NCI-H2196 (cell line): ENCODE measurements around the gene GOLGA8K.
"Not testable (repeated sequence)": the region's sequence is repeated elsewhere in the genome, so short reads cannot be mapped to it uniquely, and the experiment has no call there.

Source experiments
- DNase-seq: peaks from one replicate; lab custom pipeline; 2025; ENCODE audit not compliant: unreplicated experiment; lab: John Stamatoyannopoulos, UW

GOLGA8K gene, protein sequence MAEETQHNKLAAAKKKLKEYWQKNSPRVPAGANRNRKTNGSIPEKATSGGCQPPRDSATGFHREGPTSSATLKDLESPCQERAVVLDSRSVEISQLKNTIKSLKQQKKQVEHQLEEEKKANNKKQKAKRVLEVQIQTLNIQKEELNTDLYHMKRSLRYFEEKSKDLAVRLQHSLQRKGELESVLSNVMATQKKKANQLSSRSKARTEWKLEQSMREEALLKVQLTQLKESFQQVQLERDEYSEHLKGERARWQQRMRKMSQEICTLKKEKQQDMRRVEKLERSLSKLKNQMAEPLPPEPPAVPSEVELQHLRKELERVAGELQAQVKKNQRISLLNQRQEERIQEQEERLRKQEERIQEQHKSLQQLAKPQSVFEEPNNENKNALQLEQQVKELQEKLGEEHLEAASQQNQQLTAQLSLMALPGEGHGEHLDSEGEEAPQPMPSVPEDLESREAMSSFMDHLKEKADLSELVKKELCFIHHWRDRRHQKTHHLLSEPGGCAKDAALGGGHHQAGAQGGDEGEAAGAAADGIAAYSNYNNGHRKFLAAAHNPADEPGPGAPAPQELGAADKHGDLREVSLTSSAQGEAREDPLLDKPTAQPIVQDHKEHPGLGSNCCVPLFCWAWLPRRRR

DNA sequence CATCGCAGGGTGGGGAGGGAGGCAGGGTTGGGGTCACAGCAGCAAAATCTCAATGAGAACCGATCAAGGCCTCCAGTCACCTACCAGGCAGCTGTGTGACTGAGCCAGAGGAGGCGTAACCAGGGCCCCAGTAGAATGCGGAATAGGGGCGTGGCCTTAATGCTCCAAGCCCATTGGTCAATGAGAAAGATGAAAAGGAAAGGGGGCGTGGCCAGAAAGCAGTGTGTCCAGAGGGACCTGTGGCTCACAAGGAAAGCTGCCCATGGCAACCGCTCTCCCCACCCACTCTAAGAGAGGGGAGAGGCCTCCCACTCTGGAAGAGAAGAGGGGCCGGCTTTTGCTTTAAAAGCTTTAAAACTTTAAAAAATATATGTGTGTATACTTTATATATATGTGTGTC lies at the start of gene GOLGA8K:
Gene GOLGA8K (minus strand): TSS at position 101 of the 400 bp plus-strand sequence. CDS start 98 bp downstream, at position 3.
- DNase-seq = not testable (repeated sequence)

DNA sequence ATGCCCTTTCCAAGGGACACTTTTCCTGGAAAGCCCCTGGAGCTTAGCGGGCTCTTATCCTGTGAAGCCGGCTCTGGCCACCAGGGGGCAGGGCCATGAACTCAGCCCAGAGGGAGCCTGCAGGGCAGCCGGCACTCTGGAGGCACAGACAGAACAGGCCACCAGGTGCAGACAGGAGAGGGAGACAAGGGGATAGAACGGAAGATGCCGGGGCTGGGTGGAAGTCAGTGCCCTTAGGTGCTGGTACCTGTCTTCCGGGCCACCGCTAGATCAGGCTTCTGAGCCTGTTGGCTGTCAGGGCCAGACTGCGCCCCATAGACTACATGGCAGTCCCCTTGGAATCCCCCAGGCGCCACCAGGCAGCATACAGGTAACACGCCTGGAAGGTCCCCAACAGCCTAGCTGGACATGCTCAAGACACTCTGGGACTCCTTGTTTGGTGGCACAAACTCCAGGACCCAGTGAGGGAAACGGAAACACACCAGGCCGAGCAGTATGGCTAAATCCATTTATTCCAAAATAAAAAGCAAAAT lies 37.4 kb upstream of the GOLGA8K start:
- not testable (repeated sequence) for DNase-seq

DNA sequence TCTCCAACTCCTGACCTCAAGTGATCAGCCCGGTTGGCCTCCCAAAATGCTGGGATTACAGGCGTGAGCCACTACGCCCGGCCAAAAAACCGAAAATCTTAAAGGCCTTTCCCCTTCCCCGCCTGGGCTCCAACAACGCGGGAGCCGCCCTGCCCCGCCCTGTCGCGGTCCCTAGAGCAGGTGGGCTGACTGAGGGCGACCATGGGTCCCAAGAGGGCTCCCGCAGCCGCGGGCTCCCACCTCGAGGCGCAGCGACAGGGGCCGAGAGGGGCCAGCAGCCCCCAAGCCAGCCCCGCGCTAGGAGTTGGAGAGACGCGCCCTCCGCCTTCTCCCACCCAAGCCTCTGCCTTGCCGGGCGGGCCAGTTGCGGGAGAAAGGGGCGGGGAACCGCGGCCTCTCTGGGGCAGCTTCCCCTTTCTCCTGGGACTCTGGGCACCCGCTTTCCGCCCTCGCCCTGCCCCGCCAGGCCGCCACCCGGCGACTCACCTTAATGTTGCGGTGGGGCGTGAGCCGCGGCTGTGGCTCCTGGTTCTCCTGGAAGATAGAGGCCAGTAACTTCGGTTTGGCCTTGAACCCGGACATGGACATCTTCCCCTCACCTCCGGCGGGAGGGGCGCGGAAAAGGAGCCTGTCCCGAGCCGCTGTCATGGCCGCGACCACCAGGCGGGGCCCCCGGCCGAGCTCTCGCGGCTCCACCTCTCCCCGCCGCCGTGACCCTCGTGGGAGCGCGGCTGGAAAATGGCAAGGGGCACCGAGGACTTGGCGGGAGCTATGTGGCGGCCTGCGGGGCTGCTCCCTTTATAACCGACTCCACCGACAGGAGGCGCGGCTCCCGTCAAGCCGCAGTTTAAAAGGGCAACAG lies 31.2 kb upstream of the GOLGA8K start:
- DNase-seq = not testable (repeated sequence)

DNA sequence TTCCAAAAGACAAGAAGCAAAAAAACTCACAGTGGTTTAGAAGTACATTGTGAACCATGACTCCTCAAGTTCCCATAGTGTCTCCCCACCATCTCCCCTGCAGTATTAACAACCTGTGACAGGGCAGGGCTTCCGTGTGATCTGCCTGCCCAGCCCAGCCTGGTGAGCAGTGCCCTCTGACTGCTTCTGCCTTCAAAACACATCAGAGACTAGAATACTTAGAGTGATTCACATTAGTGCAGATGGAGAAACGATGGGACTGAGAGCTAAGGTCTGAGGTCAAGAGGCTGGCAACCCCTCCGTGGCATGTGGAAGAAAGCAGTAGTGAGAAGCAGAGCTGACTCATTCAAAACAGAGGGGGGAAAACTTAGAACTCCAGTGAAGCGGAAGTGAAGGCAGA lies 24.5 kb upstream of the GOLGA8K start:
- not testable (repeated sequence) for DNase-seq

DNA sequence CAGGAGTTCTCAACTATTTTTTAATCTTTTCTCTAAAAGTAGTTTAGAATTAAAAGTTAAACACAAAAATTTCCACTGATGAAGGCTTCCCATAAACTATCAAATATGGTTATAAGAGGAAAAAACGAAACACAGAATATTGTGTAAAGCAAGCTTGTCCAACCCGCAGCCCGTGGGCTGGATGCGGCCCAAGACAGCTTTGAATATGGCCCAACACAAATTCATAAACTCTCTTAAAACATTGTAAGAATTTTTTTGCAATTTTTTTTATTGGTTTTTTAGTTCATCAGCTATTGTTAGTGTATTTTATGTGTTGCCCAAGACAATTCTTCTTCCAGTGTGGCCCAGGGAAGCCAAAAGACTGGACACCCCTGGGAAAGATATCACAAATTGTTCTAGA lies 23.4 kb upstream of the GOLGA8K start:
- not testable (repeated sequence) for DNase-seq

DNA sequence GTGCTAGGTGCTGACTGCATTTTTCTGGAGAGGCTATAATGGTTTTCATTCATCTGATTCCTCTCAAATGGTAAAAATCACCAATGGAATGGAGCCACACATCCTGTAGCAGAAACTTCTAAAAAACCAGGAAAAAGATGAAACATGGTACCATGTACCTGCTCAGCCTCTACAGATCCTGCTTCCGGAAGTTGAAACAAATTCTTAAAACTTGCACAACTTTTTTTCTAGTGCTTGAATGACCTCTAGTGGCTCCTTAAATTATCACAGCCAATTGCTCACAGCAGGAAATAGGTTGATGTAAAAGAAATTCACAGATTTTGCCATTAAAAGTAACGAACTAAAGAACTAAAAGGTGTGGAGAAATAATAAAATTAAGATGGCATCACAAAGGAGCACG lies 4.8 kb upstream of the GOLGA8K start:
- DNase-seq = not testable (repeated sequence)

DNA sequence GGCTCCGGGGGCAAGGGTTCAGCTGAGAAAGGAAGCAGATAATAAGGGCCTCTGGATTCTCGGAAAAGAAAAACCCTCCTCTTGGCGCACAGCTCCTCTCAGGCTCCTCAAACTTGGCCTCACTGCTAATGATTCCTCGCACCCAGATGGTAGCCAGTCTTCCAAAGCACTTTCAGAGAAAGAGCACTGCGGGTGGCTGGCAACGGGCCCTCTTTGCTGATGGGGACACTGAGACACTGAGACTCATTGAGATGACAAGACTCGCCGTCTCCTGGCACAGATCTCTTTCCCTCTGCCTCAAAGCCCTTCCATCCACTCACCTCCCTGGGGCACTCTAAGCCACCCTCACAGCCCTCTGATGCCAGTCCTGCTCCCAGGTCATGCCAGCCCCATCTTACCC lies 6.6 kb downstream of the GOLGA8K start:
- not testable (repeated sequence) for DNase-seq

DNA sequence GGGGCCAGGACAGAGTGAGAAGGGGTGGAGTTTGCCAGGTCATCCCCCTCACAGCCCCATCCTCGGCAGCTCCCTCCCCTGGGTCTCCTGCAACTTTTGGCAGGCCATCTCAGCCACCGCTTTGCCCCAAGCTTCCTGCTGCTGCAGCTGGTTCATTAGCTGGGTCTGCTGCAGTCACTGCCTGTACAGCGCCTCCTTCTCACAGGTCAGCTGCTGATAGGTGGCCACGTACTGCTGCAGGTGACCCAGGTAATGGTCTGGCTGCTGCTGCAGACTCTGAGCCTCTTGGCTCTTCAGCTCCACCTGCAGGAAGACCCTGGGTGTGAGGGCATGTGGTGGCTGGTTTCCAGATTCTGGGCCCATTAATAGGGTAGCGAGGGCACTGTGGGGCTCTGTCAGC lies 8.3 kb downstream of the GOLGA8K start:
- not testable (repeated sequence) for DNase-seq

DNA sequence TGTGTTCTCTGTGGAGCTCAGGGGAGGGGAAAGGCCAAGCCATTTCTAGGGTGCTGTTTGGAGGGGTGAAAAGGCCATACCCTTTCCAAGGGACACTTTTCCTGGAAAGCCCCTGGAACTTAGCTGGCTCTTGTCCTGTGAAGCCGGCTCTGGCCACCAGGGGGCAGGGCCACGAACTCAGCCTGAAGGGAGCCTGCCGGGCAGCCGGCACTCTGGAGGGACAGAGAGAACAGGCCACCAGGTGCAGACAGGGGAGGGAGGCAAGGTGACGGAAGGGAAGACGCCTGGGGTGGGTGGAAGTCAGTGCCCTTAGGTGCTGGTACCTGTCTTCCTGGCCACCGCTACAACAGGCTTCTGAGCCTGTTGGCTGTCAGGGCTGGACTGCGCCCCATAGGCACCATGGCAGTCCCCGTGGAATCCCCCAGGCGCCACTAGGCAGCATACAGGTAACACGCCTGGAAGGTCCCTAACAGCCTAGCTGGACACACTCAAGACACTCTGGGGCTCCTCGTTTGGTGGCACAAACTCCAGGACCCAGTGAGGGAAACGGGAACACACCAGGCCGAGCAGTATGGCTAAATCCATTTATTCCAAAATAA lies 14.9 kb downstream of the GOLGA8K start:
- not testable (repeated sequence) for DNase-seq

DNA sequence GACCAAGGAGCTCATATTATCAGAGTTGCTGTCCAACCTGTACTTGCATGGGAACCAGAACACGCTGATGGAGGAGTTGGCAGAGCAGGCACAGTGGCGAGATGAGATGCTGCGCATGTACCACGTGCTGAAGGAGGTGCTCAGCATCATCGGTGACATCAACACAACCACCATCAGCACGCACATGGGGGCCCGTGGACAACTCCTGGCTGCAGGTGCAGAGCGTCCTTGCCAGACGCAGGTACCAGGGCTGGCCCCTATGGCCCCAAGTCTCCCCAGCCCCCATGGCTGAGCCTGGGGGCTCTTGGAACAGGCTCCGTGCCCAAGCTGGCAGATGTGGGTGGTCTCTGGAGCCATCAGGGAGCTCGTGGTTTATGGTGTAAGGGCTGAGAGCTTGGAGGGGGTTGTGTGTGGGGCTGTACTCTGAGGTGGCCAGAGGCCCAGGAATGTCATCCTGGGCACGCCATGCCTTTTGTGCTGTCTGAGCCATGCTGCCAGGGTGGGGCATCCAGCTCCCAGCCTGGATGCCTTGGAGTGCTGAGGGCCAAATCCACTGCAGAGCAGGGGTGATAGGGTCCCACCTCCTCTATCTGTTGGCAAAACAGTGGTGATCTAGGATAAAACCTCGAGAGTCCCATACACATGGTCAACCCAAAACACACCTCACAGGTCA lies 17.1 kb downstream of the GOLGA8K start:
- not testable (repeated sequence) for DNase-seq

DNA sequence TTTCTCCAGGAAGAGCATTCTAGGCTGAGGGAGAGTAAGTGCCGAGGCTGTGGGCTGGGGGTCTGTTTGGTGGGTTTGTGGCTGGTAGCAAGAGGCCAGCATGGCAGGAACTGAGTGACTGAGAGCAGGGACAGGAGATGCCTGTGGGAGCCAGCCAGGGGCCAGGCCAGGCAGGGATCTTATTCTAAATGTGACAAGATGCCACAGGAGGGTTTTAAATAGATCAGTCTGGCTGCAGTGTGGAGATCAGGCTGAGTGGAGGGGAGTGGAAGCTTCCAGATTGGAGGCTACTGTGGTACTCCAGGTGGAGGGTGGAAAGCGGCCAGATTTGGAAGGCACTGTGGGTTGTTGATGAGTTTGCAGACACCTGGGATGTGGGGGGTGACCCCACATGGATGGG lies 28.9 kb downstream of the GOLGA8K start:
- not testable (repeated sequence) for DNase-seq

DNA sequence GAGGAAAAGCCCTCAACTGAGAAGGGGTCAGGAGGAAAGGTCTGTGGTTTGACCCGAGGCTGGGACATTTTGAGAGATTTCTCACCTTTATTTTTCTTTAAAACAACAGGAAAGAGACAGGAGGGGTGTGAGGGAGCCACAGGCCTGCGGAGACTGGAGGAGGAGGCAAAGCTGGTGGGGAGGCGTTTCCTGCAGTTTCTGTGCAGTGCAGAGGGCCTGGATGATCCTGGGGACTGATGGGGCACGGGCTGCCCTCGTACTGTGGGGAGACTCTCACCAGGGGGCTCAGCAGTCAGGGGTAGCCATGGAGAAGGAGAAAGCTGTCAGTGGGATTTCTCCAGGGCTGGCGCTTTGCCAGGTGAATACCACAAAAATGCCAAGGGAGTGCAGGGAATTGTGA lies 29.4 kb downstream of the GOLGA8K start:
- not testable (repeated sequence) for DNase-seq

DNA sequence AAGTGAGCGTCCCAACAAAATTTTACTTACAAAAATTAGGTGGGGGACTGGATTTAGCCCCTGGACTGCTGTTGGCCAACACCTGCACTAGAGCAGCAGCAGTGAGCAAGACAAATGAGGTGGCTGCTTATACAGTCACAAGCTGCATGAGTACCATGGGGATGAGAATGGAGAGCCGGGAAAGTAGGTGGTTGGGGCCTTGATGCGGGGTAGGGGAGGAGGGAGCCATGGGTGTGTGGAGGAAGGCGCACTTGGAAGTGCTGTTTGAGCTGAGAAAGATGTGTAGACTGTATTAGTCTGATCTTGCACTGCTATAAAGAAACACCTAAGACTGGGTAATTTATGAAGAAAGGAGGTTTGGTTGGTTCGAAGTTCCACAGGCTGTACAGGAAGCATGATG lies 31.0 kb downstream of the GOLGA8K start:
- not testable (repeated sequence) for DNase-seq

DNA sequence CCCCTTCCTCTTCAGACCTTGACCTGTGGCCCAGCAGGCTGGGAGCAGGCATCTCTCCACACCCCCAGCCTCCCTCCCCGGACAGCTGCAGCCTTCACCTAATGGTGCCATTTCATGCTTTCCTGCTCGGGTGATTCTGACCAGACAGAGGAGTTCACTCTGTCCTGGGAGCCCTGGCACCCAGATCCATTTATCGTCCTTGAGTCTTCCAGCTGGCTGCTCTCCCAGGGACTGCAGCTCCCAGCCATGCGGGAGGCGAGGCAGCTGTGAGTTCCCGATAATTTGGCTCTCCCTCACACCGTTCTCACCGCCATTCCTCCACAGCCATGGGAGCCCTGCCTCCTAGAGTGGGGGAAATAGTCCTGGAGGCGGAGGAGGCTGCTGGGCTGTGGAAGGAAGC lies 32.6 kb downstream of the GOLGA8K start:
- not testable (repeated sequence) for DNase-seq

DNA sequence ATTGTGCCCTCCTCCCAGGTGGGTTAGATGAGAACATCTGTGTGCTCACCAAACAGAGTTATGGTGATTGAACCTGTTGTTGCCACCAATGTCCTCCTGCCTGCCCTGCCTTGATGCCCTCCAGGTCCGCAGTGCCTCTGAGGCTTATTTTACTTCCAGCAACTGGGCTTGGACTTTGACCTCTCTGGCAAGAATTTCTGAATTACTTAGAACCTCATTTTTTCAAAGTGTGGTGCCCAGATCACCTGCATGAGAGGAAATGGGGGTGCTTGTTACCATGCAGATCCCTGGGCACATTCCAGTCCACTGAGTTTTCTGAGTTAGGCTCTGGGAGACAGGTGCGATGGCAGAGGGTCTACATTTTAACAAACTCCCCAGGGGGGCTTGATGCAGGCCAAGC lies 33.0 kb downstream of the GOLGA8K start:
- DNase-seq = not testable (repeated sequence)

DNA sequence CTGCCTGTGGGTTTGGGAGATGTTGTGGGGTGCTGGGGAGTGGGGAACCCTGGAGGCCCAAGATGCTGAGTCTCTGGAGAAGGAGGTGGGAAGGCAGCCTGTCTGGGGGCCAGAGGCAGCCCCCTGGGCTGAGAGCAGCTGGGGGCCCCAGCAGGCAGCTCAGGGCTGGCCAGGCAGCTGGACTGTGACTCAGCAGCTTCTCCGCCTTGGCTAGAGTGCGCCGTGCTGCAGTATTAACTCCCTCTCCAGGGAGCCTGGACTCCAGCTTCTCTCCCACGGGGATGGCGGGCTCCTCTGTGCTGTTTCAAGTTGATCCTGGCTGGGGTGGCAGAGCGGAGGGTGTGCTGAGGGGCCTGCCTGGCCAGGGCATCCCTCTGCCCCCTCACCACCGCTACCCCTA lies 36.6 kb downstream of the GOLGA8K start:
- DNase-seq = not testable (repeated sequence)

DNA sequence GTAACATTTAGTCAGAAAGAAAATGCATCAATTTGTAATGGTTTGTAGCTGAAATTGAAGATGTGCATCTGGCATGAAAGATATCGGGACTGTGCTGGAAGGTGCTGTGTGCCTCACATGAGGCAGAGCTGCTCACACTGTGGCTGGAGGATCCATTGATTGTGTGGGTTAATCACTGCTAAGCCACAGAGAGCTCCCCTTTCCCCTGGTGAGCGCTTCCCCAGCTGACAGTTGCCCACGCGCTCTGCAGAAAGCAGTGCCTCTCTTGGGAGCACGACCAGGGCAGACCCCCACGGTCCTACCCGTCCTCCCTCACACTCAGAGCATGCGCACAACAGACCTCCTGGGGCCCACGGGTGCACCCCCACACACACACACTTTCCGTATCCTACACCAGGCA lies 37.1 kb downstream of the GOLGA8K start:
- DNase-seq = not testable (repeated sequence)

DNA sequence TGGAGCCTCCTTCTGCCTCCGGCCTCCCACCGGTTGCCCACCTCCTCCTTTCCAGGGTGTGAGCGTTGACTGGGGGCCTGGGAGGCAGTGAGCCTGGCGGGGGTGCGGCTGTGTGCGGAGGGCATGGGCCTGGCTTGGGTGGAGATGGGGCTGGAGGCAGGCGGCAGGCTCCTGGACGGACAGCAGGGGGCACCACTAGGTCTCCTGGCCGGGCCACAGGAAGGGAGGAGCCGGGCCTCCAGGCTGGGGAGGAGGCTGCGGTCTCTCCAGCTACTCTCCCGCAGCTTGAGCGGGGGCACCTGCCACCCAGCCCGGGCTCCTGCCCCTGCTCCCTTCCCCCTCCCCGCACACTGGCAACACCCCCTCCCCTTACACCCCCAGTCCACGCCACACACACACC lies 38.1 kb downstream of the GOLGA8K start:
- not testable (repeated sequence) for DNase-seq

DNA sequence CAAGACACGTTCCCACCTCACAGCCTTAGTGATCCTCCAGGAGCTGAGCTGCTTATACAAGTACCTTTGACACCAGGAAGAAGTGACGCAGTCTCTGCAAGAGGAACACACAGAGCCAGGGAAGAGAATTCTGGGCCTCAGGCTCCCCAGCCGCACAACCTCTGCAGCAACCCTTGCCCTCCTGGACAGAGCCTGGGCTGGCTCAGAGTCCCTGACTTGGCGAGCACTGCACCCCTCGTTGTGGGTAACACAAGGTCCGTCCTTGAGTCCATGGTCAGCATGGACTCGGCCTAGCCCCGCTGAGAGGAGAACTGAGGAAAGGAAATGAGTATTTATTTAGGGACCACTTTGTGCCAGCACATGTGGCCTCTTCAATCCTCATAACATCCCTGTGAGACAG lies 39.6 kb downstream of the GOLGA8K start:
- DNase-seq = not testable (repeated sequence)

DNA sequence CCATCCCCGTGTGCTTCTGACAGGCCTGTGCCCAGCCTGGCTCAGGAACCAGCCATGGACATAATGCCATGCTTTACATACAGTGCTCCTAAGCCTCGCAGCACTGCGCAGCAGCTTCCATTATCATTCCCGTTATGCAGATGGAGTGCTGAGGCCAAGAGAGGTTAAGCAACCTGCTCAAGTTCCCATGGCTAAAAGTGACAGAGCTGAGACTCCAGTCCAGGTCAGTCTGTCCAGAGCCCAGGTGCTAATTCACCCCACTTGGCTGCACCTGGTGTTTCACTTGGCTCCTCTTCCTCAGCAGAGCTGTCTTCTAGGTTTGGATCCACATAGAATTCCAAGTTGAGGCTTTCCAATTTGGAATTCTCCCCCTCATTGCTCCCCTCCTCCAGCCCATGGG lies 41.4 kb downstream of the GOLGA8K start:
- DNase-seq = not testable (repeated sequence)
